GM18870 (cell line): ENCODE measurements around the gene STING1.
"Not testable (repeated sequence)": the region's sequence is repeated elsewhere in the genome, so short reads cannot be mapped to it uniquely, and the experiment has no call there.

Experiments
- ATAC-seq: cut with Tn5 transposase; IDR thresholded peaks from one replicate; pipeline ENCODE4 v1.9.1; 2021; ENCODE audit warnings: moderate library complexity; ENCODE audit not compliant: unreplicated experiment

The STING1 gene

DNA sequence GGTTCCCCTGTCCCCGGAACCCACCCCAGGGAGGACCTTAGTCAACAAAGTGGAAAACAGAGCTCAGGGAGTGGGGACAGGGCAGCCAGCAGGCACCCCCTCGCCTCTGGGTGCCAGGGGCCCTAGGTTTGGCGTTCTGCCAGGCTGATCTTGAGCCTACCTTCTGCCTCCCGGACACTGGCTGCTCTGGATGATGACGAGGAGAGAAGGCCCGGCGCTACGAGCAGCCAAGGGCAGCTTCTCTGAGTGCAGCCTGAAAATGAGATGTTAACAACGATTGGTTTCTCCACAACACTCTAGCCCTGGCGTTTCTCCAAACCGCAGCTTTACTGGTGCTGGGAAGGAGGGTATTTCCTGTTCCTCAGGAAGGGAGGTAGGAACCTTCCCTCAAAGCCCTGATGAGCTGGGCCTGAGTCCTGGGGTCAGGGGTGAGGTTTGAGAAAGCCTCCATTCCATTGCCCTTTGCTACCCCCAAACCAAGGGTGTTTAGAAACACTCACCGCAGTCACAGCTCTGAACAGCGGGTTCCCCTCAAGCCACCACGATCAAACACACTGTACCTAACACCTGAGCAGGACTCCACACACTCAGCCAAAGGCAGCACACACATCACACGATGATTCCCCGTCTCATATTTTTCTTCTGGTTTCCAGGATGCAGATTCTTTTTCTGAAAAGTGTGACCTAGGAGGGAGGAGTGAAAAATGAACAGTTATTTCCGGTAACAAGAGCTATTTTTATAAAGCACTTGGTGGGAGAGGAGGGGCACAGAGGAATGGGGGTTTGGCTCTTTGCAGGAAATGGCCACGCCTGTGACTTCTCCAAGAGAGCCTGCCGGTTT lies at the start of gene STING1:
STING1 (minus strand) TSS at position 709 of the 840 bp plus-strand sequence. CDS start 1,054 bp downstream, outside the sequence.
- peak; percentile 50 for ATAC-seq

DNA sequence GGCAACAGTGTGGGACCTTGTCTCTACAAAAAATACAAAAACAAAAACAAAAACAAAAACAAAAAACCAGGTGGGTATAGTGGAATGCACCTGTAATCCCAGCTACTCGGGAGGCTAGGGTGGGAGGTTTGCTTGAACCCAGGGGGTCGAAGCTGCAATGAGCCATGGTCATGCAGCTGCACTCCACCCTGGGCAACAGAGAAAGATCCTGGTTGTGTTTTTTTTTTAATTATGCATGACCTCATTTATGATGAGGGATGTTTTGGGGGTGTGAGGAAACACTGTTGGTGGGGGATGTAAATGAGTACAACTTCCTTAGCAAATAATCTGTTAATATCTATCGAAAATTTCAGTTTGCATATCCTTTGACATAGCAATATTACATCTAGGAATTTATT lies 49.2 kb upstream of the STING1 start:
- no peak for ATAC-seq

DNA sequence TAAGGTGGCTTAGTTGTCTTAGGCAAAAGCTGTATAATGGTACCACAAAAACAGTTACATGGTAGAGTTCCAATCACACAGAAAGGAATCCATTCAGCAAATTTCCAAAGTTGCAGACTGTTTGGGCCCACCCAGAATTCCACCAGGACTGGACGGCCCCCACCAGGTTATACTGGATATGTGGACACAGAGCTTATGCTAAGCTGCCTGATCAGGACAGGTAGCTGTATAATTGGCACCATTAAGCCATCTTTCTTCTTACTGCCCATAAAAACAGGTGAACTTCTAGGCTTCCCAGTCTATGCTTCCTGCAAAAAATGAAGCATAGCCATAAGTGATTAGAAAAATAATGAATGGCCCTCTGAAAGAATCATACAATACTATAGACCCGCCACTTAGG lies 47.5 kb upstream of the STING1 start:
- ATAC-seq, result not testable (repeated sequence)

DNA sequence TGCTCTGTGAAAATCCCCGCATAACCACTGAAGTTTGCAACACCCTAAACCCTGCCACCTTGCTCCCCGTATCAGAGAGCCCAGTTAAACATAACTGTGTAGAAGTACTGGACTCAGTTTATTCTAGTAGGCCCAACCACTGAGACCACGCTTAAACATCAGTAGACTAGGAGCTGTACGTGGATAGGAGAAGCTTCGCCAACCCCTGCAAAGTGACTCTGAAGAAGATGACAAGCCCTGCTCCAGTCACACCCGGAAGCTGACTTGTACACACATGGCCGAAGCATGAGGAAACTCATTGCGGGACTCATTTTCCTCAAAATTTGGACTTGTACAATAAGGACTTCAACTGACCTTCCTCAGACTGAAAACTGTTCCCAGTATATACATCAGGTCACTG lies 46.1 kb upstream of the STING1 start:
- ATAC-seq, result not testable (repeated sequence)

DNA sequence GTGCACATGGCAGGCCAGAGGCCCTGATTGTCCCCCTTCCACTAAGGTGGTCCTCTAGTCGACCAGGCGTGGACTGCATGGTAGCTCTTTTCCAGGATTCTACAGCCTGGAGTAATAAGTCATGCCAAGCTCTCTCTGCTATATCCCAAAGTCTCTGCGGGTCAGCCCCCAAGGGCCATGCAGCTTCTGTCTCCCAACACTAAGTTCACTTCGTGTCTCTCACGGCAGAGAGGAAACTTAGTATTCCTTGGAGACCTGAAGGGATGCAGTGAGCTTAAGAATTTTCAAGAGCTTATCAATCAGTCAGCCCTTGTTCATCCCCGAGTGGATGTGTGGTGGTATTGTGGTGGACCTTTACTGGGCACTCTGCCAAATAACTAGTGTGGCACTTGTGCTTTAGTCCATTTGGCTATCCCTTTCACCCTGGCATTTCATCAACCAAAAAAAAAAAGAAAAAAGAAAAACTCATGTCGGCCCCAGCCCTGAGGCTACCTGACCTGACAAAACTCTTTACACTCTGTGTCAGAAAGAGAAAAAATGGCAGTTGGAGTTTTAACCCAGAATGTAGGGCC lies 45.4 kb upstream of the STING1 start:
- not testable (repeated sequence) for ATAC-seq

DNA sequence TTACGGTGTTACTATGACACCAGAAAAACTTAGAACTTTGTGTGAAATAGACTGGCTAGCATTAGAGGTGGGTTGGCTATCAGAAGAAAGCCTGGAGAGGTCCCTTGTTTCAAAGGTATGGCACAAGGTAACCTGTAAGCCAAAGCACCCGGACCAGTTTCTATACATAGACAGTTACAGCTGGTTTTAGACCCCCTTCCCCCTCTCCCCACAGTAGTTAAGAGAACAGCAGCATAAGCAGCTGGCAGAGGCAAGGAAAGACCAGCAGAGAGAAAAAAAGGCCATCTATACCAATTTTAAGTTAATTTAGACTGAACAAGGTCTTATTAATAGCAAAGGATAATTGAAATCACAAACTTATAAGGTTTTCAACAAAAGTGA lies 44.5 kb upstream of the STING1 start:
- not testable (repeated sequence) for ATAC-seq

DNA sequence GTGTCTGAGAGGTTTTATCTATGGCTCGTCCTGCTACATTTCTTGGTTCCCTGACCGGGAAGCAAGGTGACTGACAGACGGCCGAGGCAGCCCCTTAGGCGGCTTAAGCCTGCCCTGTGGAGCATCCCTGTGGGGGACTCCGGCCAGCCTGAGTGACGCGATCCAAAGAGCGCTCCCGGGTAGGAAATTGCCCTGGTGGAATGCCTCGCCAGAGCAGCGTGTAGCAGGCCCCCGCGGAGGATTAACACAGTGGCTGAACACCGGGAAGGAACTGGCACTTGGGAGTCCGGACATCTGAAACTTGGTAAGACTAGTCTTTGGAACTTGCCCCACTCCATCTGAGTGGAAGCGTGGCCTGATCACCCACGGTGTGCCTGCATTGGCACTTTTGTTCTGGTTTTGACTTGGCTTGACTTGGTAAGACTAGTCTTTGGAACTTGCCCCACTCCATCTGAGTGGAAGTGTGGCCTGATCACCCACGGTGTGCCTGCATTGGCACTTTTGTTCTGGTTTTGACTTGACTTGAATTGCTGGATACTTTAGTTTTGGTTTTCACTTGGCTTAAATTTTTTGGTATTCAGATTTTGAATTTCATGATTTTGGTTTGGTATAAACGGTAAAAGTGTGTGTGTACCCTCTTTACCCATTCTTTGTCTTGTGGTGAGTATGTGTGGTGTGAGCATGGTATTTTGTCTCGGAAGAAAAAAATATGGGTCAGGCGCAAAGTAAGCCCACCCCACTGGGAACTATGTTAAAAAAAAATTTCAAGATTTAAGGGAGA lies 43.9 kb upstream of the STING1 start:
- not testable (repeated sequence) for ATAC-seq

DNA sequence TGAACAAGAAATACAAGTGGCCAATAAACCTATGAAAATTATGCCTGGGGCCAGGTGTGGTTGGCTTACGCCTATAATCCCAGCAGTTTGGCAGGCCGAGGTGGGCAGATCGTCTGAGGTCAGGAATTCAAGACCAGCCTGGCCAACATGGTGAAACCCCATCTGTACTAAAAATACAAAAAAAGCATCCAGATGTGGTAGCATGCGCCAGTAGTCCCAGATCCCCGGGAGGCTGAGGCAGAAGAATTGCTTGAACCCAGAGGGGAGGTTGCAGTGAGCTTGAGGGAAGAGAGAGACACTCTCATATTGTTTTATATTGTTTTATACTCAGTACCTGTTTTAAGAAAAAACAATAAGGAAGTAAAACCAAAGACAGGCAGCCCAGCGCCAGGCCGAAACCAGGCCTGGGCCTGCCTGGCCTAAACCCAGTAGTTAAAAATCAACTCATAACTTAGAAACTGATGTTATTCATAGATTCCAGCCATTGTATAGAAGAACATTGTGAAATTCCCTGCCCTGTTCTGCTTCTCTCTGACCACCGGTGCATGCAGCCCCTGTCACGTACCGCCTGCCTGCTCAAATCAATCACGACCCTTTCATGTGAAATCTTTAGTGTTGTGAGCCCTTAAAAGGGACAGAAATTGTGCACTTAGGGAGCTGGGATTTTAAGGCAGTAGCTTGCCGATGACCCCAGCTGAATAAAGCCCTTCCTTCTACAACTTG lies 43.2 kb upstream of the STING1 start:
- ATAC-seq, result not testable (repeated sequence)

DNA sequence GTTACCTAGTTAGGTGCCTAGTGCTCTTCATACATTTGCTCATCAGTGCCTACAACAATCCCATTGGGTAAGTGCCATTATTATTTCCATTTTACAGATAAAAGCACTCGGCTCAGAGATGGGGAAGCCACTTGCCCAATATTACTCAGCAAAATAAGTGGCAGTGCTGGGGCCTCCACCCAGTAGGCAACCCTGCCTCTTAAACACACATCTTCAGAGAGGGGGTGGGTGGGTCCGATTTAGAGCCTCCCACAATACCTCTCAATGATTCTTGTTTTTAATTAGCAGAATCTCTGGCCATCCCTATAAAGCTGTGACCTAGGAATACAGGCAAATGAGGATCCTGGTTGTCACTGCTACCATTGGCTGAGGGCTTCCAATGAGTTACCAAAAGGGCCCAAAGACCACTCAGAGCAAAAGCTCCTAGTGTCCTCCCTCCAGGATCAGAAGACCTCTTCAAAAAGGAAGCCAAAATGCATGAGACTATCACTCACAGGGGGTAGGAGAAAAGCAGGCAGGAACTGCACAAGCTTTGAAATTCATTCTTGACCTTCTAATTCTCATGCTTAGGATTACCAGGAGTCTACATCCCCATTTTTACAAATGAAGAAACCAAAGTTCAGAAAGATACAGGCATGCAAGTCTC lies 42.5 kb upstream of the STING1 start:
- no peak for ATAC-seq

DNA sequence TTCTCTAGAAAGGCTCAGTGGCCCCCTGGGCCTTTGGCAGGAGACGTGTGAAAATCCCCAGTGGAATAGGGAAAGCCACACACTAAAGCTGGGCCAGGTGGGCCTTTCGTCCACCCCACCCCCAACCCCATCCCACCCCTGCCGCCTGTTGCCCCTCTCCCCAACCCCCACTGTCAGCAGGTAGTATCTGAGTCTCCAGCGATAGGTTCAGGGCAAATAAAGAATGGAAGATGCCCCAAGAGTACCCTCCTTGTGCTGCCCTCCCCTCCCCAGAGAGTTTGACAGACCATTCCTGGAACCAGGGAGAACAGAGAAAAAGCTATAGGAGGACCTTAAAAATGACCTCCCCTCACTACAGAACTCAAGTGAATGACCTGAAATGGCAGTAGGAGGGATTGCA lies 41.9 kb upstream of the STING1 start:
- no peak for ATAC-seq

DNA sequence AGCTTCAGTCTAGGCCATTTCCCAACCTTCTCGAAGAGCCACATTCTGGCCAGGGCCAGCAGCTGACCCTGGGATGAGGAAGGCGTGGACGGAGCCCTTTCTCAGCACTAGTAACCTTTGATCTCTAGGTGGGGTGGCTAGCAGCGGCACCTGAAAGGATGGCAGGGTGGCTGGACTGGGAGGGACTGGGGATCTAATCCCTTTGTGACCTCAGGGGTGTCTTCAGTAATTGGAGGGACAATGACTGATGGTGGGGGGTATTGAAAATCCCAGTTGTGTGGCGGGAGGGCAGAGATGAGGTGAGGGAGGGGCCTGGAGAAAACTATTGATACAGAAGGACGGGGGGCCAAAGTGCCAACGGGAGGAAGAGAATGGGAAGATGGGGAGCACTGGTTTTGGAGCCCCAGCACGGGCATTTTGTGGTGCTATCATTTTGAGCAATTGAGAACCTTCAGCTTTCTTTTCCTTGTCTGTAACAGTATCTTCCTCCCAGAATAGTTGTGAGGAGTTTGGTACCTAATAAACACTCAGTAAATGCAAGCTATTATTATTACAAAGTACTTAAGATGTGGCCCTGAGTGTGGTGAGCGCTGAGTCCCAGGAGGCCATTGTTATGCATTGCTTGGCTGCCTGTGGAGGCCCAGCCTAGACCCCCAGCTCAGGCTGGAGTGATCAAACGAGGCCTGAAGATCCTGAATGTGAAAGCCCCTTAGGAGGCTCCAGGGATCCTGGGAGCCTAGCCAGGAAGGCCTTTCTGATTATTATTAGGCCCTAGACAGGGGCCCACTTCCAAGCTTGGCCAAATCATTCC lies 41.3 kb upstream of the STING1 start:
- ATAC-seq, result no peak

DNA sequence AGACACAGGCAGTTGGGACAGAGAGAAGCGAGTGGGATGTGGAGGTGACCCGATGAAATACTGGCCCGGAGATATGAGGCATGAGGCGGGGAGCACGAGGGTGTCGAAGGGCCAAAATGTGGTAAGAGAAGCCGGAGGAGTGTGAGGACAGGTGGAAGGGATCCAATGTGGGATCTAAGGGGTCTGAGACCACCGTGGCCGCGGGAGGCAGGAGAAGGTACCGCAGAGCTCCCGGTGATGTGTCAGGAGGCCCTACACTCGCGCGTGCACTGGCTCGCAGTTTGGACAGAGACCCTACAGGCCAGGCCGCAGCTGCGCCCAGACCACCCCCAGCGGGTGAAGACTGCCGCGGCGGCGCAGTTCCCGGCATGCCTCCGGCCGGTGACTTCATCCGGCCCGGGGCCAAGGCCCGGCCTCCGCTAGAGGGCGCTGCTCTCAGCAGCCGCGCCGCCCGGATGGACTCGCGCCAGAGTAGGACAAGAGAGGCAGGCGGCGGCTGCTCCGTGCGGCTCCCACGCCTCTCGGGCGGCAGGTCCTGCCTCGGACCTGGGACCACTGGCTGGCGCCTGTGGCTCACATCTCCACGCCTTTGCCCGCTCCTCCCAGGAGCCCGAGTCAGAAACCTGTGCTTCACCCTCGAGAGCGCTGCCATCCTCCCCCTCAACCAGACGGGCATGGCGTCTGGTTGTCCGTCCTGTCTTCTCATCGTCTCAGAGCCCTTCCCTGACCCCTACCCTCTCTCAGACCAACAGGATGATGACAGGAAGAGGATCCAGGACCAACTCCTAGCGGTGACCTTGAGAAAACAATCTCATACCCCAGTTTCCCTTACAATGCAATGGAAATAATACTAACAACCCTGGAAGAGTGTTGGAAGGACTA lies 35.4 kb upstream of the STING1 start:
- ATAC-seq, result peak; percentile 66

DNA sequence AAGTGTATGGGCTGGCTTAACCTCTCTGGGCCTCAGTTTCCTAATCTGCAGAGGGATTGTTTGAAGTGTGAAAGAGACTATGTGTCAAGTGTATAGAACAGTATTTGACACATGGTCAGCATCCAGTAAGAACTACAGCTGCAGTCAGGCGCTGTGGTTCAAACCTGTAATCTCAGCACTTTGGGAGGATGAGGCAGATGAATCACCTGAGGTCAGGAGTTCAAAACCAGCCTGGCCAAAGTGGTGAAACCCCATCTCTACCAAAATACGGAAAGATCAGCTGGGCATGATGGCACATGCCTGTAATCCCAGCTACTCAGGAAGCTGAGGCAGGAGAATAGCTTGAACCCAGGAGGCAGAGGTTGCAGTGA lies 31.9 kb upstream of the STING1 start:
- no peak for ATAC-seq

DNA sequence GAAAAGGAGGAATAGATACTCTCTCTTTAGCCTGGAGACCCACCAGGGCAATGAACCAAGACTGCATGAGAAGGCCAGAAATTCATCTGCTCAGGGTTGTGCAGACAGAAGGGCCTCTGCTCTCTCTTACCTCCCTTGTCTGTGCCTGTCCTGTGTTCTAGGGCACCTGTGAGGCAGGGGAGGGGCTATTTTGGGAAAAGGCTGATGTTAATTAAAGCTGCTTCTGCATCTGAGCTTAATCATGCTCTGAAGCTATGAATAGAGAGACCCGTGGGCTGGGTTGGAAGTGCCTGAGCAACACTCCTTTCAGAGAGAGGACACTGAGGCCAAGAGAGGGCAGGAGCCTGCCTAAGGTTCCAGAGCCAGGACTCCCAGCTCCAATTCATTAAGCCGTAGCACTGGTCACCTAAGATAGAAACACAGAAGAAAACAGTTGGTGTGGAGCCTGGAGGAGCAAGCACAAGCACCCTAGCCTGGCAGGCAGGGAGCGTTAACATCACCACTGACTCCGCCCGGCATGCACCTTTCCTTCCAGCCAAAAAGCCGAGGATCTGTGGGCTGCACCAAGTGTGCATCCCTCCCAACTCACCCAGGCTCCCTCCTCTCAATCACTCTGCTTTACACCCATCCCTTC lies 31.4 kb upstream of the STING1 start:
- no peak for ATAC-seq

DNA sequence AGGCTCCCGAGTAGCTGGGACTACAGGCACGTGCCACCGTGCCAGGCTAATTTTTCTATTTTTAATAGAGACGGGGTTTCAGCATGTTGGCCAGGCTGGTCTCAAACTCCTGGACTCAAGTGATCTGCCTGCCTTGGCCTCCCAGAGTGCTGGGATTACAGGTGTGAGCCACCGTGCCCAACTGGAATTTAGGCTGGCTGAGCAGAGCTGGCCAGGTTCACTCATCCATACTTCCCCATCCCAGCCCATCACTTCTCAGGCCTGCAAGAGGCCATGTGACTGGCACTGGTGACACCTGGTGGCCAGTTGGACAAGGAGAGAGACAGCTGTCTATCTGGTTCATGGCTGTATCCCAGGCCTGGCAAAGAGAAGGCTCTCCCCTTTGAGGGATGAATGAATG lies 30.9 kb upstream of the STING1 start:
- ATAC-seq, result not testable (repeated sequence)

DNA sequence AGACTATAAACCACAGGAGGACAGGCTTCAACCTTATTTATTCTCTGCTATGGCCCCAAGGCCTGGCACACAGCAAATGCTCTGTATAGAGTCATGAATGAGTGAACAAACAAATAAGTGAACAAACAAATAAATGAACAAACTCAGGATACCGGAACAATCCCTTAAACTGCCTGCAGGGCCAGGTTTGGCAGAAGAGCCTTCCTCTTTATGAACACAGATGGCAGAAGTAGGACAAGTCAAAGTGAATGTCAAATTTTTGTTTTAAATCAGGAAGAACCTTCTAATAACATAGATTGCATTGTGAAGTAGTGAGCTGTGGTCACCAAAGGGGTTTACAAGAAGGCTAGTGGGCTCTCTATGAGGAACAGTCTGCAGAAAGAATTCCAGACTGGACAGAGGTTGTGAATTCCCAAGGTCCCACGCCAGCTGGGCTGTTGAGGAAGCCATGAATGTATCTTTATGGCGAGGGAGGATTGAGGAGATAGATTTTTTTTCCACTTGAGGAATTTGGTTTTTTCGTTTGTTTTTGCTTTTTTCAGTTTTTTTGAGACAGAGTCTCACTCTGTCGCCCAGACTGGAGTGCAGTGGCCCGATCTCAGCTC lies 30.3 kb upstream of the STING1 start:
- no peak for ATAC-seq

DNA sequence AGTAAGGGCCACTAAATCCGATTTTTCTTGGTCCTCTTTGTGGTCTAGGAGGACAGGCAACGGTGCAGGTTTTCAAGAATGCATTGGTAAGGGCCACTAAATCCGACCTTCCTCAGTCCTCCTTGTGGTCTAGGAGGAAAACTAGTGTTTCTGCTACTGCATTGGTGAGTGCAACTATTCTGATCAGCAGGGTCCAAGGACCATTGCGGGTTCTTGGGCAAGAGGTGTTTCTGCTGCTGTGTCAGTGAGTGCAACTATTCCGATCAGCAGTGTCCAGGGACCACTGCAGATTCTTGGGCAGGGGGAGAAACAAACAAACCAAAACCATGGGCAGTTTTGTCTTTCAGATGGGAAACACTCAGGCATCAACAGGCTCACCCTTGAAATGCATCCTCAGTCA lies 22.2 kb upstream of the STING1 start:
- ATAC-seq, result not testable (repeated sequence)

DNA sequence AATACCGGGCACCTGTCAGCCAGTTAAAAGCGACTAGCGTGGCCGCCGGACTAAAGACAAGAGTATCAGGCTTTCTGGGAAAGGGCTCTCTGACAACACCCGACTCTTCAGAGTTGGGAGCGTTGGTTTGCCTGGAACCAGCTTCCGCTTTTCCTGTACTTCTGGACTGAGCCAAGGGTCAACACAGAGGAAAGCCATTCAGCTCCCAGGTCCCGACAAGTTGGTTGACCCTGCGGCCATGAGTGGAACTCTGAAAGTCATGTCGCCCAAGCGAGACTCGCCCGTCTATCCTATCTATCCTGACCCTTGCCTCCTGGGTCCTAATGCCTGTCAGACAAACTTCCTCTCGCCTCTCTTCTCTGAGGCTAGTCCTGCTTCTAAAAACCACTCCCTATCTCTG lies 21.3 kb upstream of the STING1 start:
- not testable (repeated sequence) for ATAC-seq
